Calu3 (cell line): Measurements from ENCODE around the gene IGF1R. TPM values are rescaled to one million over a fixed set of nuclear protein-coding genes. Genes with fewer than 3 reads are reported as not detected.

Source experiments
- BruUV-seq: library from RNA; stranded (reverse); fragments of 400-500 nt; replicated peaks from 2 replicates; lab custom pipeline; 2021; lab: Mats Ljungman, UMichigan
- CTCF ChIA-PET: fragments of 300-600 bp; sonication (Branson Sonifier 250); formaldehyde crosslinking; loops from one replicate; lab custom pipeline; 2022; ENCODE audit warnings: antibody characterized with exemption; lab: Charles Lee
- DNase-seq: peaks from one replicate; pipeline ENCODE4 v3.0.0; 2022
- H3K27ac Mint-ChIP-seq: one replicate; pipeline ENCODE4 v1.8.0; 2022; ENCODE audit warnings: mixed read lengths; ENCODE audit not compliant: unreplicated experiment
- H3K27me3 Mint-ChIP-seq: one replicate; pipeline ENCODE4 v1.8.0; 2022; ENCODE audit warnings: mixed read lengths; ENCODE audit not compliant: unreplicated experiment
- H3K36me3 Mint-ChIP-seq: one replicate; pipeline ENCODE4 v1.8.0; 2022; ENCODE audit warnings: mild to moderate bottlenecking, moderate library complexity, mixed read lengths; ENCODE audit not compliant: insufficient read depth, unreplicated experiment
- H3K4me1 Mint-ChIP-seq: one replicate; pipeline ENCODE4 v1.8.0; 2022; ENCODE audit warnings: mild to moderate bottlenecking, low read depth, mixed read lengths; ENCODE audit not compliant: unreplicated experiment
- H3K4me3 Mint-ChIP-seq: one replicate; pipeline ENCODE4 v1.8.0; 2022; ENCODE audit warnings: mild to moderate bottlenecking, low read depth, moderate library complexity, mixed read lengths; ENCODE audit not compliant: unreplicated experiment
- H3K9me3 Mint-ChIP-seq: one replicate; pipeline ENCODE4 v1.8.0; 2022; ENCODE audit warnings: low read depth, mixed read lengths; ENCODE audit not compliant: unreplicated experiment
- CTCF ChIP-seq: fragments of 200-600 bp; IDR thresholded peaks from one replicate; pipeline ENCODE4 v1.8.0; 2022; ENCODE audit warnings: antibody characterized with exemption; ENCODE audit not compliant: unreplicated experiment
- intact Hi-C: fragments of 100-400 bp; cut with micrococcal nuclease; formaldehyde crosslinking; loops from one replicate; pipeline ENCODE4 v1.10.0; 2022; ENCODE audit not compliant: unreplicated experiment
- total RNA-seq: library from RNA; stranded (reverse); gene quantifications from 2 replicates; pipeline ENCODE4 v1.2.3, GENCODE V29; 2022

IGF1R gene
- total RNA-seq, 1 experiment from 2014 or later: 73.9 TPM

DNA sequence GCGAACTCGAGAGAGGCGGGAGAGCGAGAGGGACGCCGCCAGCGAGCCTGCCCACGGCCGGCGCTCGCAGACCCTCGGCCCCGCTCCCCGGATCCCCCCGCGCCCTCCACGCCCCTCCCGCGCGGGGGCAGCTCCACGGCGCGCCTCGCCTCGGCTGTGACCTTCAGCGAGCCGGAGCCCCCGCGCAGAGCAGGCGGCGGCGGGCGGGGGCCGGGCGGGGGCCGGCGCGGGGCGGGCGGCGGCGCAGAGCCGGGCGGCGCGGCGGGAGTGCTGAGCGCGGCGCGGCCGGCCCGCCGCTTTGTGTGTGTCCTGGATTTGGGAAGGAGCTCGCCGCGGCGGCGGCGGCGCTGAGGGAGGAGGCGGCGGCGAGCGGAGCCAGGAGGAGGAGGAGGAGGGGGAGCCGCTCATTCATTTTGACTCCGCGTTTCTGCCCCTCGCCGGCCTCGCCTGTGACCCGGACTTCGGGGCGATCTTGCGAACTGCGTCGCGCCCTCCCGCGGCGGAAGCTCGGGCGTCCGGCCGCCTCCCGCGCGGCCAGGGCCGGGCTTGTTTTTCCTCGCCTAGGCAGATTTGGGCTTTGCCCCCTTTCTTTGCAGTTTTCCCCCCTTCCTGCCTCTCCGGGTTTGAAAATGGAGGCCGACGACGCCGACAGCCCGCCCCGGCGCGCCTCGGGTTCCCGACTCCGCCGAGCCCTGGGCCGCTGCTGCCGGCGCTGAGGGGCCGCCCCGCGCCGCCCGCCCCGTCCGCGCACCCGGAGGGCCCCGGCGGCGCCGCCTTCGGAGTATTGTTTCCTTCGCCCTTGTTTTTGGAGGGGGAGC, 524 bp downstream of the IGF1R start:
- CTCF ChIA-PET: interaction anchor here (0.9 to 1.6 kb wide), 3 partner anchors 130 to 233 kb away, joined by 3 to 4 read pairs (median 3); no protein-coding TSS in a partner anchor
- TF ChIP-seq CTCF: no peak
- H3K27ac Mint-ChIP-seq: peak overlapping the region; percentile 85
- peaks cover 54% of the 10 kb centered on the region for H3K36me3 Mint-ChIP-seq
- TSS peak; percentile 6 for BruUV-seq
- peak overlapping the region; percentile 96 for H3K4me3 Mint-ChIP-seq
- peaks cover 20% of the 10 kb centered on the region for H3K4me1 Mint-ChIP-seq
- H3K9me3 Mint-ChIP-seq: no peaks in the 10 kb centered on the region
- DNase-seq: peak; percentile 57
- intact Hi-C loops: no loop called here
- H3K27me3 Mint-ChIP-seq: no peaks in the 10 kb centered on the region

DNA sequence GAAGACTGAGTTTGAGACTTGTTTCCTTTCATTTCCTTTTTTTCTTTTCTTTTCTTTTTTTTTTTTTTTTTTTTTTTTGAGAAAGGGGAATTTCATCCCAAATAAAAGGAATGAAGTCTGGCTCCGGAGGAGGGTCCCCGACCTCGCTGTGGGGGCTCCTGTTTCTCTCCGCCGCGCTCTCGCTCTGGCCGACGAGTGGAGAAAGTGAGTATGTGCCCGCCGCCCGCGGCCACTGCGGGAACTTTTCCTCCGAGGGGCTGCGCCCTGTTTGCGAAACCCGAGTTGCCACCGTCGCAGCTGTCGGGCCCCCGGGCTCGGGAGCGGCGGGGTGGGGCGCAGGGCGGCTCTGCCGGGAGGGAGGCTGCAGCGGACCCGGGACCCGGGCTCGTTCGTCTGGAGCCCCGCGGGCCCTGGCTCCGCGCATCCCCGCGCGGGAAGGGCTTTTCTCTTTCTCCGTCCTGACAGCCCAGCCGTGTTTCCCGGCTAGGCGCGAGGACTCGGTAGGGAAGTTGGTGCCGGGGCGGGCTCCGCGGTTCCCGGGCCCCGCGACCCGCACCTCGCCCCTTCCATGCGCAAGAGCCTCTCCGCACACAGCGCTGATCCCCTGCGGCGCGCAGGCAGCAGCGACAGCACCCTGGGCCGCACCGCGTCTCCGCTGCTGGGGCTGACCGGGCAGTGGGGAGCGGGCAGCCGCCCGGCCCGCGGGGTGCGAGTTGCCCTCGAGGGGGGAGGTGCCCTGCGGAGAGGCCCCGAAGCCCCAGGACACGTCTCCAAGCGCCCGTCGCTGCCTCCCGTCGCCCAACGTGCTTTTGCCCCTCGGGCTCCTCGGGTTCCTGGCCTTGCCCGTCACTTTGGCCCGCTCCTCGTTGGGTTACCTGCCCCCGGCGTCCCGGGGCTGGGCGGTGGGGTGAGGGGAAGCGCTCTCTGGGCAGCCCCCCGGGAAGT, 1.4 kb downstream of the IGF1R start:
- intact Hi-C loops: loop anchor here (10.0 kb wide), 1 partner anchor 425 kb away; no protein-coding TSS in a partner anchor
- CTCF ChIA-PET: interaction anchor here (0.6 to 1.6 kb wide), 4 partner anchors 21 to 232 kb away, joined by 3 to 4 read pairs (median 4); no protein-coding TSS in a partner anchor
- peak overlapping the region; percentile 85 for H3K27ac Mint-ChIP-seq
- BruUV-seq: no TSS peak
- peaks cover 54% of the 10 kb centered on the region for H3K36me3 Mint-ChIP-seq
- no peak for TF ChIP-seq CTCF
- H3K27me3 Mint-ChIP-seq: no peaks in the 10 kb centered on the region
- H3K9me3 Mint-ChIP-seq: no peaks in the 10 kb centered on the region
- DNase-seq: peak; percentile 52
- peaks cover 29% of the 10 kb centered on the region for H3K4me1 Mint-ChIP-seq
- H3K4me3 Mint-ChIP-seq: peak overlapping the region; percentile 96

- Mint-ChIP-seq H3K4me1 (peaks cover 34% of the 10 kb centered on the region), H3K9me3 (no peaks in the 10 kb centered on the region), H3K27me3 (no peaks in the 10 kb centered on the region), H3K4me3 (peak overlapping the region; percentile 96), H3K36me3 (peaks cover 54% of the 10 kb centered on the region), H3K27ac (peak overlapping the region; percentile 71)
- no peak for TF ChIP-seq CTCF
- peak; percentile 55 for DNase-seq
- CTCF ChIA-PET: interaction anchor here (0.6 kb wide), 1 partner anchor 22 kb away, joined by 4 read pairs; no protein-coding TSS in a partner anchor
- BruUV-seq: no TSS peak
- intact Hi-C loops: loop anchor here (10.0 kb wide), 1 partner anchor 424 kb away; no protein-coding TSS in a partner anchor
These were observed 2.2 kb downstream of the IGF1R start for GRCh38 chr15:98650417-98651035.

GRCh38 chr15:98651036-98651481, 2.7 kb downstream of the IGF1R start:
- intact Hi-C loops: loop anchor here (10.0 kb wide), 1 partner anchor 424 kb away; no protein-coding TSS in a partner anchor
- Mint-ChIP-seq H3K27me3 (no peaks in the 10 kb centered on the region), H3K36me3 (peaks cover 54% of the 10 kb centered on the region), H3K4me1 (peaks cover 34% of the 10 kb centered on the region), H3K9me3 (no peaks in the 10 kb centered on the region), H3K4me3 (peak overlapping the region; percentile 96), H3K27ac (peak overlapping the region; percentile 71)
- BruUV-seq: no TSS peak
- no peak for DNase-seq
- CTCF ChIA-PET: no interaction called here
- no peak for TF ChIP-seq CTCF
